ENCODE data around the gene CERS4.

- TF ChIP-seq, protein P1, sequence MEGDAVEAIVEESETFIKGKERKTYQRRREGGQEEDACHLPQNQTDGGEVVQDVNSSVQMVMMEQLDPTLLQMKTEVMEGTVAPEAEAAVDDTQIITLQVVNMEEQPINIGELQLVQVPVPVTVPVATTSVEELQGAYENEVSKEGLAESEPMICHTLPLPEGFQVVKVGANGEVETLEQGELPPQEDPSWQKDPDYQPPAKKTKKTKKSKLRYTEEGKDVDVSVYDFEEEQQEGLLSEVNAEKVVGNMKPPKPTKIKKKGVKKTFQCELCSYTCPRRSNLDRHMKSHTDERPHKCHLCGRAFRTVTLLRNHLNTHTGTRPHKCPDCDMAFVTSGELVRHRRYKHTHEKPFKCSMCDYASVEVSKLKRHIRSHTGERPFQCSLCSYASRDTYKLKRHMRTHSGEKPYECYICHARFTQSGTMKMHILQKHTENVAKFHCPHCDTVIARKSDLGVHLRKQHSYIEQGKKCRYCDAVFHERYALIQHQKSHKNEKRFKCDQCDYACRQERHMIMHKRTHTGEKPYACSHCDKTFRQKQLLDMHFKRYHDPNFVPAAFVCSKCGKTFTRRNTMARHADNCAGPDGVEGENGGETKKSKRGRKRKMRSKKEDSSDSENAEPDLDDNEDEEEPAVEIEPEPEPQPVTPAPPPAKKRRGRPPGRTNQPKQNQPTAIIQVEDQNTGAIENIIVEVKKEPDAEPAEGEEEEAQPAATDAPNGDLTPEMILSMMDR (conservative IDR thresholded peaks at IDR 0.05; ENCODE audit: low read depth in 2 of 2): no peak
- TF ChIP-seq, protein P2, sequence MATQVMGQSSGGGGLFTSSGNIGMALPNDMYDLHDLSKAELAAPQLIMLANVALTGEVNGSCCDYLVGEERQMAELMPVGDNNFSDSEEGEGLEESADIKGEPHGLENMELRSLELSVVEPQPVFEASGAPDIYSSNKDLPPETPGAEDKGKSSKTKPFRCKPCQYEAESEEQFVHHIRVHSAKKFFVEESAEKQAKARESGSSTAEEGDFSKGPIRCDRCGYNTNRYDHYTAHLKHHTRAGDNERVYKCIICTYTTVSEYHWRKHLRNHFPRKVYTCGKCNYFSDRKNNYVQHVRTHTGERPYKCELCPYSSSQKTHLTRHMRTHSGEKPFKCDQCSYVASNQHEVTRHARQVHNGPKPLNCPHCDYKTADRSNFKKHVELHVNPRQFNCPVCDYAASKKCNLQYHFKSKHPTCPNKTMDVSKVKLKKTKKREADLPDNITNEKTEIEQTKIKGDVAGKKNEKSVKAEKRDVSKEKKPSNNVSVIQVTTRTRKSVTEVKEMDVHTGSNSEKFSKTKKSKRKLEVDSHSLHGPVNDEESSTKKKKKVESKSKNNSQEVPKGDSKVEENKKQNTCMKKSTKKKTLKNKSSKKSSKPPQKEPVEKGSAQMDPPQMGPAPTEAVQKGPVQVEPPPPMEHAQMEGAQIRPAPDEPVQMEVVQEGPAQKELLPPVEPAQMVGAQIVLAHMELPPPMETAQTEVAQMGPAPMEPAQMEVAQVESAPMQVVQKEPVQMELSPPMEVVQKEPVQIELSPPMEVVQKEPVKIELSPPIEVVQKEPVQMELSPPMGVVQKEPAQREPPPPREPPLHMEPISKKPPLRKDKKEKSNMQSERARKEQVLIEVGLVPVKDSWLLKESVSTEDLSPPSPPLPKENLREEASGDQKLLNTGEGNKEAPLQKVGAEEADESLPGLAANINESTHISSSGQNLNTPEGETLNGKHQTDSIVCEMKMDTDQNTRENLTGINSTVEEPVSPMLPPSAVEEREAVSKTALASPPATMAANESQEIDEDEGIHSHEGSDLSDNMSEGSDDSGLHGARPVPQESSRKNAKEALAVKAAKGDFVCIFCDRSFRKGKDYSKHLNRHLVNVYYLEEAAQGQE (IDR thresholded peaks at IDR 0.05; ENCODE audit: unreplicated experiment): no peak
- no peak for TF ChIP-seq EZH2 (IDR thresholded peaks at IDR 0.05; ENCODE audit: low read depth, unreplicated experiment)
- no peak for TF ChIP-seq POLR2AphosphoS5 (IDR thresholded peaks at IDR 0.05; ENCODE audit: low read depth)
- no peak for TF ChIP-seq CREB1 (CRISPR knock-in tag; IDR thresholded peaks at IDR 0.05; ENCODE audit: low read depth)
- no peak for TF ChIP-seq JUNB (IDR thresholded peaks at IDR 0.05; ENCODE audit: unreplicated experiment)
- no peak for TF ChIP-seq EZH2phosphoT487 (IDR thresholded peaks at IDR 0.05; ENCODE audit: unreplicated experiment)
Observed at GRCh38 chr19:8242211-8242821, 33.1 kb downstream of the CERS4 start.
